GM18499 (cell line): ENCODE measurements around the gene SEMA5A.

ENCODE experiments used
- ATAC-seq: cut with Tn5 transposase; IDR thresholded peaks from one replicate; pipeline ENCODE4 v1.9.1; 2021; ENCODE audit warnings: moderate number of reproducible peaks; ENCODE audit not compliant: insufficient read depth, unreplicated experiment

The SEMA5A gene

DNA sequence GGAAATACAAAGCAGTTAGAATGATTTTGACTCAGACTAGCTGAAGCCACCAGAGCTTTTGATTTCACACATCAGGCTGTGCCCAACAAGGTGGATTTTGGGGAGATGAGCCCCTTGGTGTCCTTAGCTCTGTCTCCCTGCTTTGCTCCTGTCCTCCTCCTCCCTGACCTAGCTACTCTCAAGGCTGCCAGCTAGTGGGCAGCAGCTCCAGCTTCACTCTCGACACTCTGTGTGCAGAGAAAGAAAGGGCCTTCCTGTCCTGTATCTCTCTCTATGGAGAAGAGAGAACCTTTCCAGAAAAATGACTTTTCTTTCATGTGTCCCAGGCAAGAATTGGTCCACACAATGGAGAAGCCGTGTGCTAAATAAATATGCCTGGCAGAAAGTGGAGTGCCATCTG is 446.2 kb downstream of the SEMA5A start:
- no peak for ATAC-seq

DNA sequence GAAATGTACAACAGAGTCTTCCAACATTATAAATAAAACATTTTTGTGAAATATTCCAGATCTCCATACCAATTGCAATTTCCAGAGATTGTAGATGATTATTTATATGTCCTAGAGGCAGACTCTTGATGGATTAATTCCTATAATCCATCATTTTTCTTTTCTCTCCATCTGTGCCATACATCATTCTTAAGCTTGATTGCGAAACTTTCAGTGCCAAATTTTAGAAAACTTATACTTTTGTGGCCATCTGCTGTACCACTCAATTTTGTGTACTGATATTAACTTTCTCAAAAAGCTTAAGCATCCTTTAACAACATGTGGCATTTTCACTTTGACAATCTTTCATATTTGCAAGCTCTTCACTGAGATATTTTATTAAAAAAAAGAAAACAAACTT is 446.9 kb downstream of the SEMA5A start:
- ATAC-seq = no peak

DNA sequence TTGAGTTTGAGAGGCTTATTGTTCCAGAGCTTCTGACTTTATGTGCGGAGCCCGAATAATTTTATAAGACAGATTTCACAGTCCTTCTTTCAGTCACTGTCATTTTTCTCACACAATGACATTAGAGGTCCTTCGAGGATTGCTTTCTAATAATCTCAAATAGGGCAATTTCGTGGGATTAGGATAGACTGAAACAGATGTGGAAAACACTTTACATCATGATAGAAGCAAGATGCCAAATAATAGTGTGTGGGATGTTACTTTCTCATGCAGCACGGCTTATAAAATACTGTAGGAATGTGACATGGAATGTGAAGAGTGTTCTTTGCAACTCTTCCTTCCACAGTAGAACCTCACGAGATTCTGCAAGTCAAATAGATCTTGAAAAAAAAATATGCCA is 451.3 kb downstream of the SEMA5A start:
- no peak for ATAC-seq

DNA sequence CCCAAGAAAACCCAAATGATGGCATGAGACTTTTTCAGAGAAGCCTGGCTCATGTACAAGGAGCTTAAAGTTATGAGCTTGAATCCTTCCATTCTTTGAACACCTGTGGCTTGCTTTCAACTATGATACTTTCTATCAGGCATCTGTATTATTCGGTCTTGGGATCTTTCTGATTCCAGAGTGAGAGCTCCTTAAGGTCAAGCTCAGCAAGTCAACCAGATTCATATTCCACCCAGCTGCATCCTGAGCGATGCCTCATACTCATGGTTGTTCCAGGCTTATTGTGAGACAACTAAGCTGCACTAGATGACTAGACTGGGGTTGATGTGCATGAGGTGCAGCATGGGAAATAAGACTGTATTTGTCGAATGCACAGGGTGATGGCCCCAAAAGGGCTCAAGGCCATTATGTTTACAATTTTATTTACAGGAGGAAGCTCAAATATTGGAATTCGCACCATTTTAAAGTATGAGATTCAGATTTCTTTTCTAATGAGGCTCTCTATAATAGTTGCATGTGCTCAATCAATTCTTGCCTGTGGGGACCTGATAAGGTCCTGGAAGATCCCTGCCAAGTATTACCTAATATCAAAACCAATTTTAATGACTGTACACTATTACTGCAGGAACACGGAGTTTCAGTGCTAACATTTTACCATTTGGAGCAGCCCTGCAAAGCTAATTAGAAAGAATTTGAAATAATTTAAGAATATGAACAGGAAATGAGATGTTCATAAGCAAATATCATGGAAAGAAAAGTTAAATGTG is 453.8 kb downstream of the SEMA5A start:
- no peak for ATAC-seq

DNA sequence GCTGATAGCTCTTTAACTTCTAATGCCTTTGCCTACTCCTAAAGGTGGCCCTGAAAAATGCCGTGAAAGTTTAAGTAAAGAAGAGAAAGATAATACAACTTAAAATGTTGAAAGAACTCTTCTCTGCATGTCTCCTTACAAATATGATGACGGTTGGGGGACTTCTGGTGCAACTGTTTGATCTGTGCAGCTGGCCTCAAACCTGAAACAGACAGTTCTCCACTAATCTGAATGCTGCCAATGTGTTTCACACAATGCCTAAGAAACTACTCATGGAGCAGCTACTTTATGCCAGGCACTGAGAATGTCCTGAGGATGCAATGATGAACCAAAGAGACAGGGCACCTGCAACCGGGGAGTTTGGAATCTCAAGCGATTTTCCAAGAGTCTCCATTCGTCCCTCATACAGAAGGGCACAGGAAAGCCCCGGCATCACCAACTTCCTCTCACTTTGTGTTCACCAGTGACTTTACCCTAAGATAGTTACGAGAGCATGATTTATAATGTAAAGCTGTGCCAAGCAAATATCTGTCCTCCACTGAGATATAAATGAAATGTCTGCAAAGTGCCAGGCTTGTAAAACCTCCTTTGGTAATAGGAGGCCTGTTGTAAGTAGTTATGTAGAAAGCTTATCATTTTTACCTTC is 455.4 kb downstream of the SEMA5A start:
- ATAC-seq = no peak

DNA sequence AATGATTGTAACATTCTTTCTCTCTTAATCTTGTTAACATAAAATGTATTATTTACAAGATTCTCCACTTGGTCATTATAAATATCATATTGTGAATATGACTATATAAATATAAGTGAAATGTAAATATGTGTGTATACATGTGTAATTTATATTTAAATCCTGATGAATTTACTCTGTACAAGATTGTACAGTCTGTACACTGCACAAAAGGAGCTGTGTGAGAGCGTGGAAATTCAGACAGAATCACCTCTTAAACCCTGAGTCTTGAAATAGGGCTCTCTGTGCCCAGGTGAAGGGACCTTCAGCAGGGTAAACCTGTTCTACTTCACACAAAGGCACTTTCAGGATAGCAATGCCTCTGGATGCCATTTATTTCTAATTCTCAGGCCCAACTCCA is 456.0 kb downstream of the SEMA5A start:
- ATAC-seq = no peak

DNA sequence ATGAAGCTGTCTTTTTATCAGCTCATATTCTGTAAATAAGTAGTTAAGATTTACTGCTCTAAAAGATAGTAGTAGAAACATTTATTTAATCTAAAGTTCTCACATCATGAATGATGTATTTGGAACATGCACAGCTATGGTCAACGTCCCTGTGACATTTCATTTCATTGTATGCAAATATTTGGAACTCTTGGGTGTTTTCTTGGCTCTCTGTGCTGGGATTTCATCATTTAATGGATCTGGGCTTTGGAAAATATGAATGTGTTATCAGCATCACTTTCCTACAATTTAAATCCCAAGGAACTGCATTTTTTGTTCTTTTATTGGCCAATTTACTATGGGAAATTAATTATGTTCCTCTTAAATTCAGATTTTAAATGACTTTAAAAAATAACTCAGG is 462.9 kb downstream of the SEMA5A start:
- ATAC-seq = no peak

DNA sequence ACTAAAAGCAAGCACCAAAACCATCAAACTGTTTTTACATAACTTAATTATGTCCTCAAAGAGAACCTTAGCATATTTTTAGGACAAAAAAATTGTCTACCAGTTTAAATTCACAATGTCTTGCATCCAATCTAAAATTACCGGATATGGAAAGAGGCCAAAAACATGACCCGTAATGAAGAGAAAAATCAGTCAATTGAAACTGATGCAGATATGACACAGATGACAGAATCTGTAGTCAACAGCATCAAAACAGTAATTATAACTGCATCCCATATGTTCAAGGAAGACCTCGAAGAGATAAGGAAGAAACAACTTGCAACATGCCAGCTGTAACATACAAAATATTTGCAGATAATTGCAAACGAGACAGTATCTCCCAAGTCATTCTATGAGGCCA is 473.2 kb downstream of the SEMA5A start:
- ATAC-seq = no peak

DNA sequence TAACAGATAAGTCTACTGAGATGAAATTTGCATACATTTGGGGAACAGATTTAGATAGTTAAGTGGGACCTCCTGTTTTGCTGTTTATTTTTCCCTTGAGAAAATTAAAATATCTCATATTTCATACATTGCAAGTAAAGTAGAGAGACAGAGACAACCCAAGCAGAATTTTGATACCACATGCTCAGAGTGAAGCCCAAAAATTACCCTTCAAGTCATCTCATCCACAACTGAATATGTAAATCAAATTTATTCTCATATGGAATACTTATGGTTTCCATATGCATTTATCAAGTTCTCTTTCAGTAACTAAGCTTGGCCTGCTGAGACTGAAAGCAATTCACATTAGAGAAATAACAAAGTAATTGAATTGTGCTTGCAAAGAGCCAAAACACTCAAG is 474.4 kb downstream of the SEMA5A start:
- ATAC-seq = no peak

DNA sequence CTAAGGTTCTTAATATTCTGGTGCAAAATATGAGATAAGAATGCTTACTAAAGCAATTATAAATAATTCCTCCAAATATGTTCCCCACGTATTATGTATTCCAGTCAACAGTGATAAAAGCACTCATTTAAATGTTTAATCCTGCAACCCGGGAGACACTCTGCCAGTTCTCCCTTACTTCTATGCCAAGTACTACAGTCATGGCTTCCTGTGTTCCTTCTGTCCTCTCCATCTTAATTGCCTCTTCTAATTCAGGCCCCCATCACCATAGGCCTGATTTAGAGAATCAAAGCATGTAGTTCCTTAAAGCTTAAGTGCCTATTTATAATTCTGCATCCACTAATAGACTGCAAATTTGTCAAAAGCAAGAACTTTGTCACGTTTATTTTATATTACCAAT is 474.8 kb downstream of the SEMA5A start:
- ATAC-seq = no peak

DNA sequence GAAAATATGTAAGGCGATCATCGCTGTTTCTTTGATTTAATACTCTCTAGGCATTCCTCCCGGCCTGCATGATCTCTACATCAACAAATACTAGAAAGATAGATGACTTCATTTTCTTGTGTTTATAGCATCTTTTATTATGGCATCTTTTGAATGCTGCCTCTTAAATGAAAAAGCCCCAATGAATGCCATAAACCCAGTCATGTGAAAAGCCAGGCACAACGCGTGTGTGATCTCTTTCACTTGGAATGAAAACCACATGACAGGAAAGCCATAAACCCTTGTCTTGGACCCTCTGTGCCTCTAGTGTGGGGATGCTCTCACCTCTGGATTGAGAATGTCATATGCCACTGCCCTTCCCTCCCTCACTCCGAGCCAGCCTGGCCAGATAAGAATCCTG is 476.2 kb downstream of the SEMA5A start:
- no peak for ATAC-seq

DNA sequence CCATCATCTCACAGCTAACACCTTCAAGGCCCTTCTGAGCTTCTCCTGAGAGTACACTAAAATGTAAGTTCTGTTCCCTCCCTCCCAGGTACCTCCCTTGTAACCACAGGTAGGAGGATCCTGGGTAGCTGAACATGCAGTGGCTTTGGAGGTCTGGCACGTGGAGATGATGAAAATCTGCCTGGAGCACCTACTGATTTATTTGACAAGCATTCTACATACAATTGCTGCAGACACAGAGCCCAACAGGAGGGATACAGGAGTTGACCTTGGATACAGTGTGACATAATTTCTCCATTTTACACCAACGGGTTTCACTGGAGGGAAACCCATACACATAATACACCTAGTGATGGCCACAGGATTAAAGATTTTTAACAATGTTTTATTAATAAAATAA is 478.7 kb downstream of the SEMA5A start:
- ATAC-seq = no peak

DNA sequence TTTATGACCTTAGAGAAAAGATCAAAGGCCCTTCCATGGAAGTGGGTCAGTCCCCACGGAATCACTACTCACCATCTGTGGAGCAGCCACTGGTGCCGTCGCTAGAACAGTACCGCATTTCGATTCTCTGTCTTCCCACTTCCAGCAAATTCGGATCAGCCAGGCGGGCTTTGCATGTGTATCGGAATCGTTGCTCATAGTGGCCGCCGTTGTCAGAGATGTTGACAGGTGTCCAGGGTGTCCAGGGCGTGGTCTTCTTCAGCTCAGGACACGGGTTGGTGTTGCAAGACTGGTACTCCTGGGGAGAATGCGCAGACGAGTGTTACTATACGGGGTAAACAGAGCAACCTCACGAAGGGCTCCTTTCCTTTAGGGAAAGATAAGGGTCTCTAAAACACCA is 479.5 kb downstream of the SEMA5A start:
- ATAC-seq = no peak

DNA sequence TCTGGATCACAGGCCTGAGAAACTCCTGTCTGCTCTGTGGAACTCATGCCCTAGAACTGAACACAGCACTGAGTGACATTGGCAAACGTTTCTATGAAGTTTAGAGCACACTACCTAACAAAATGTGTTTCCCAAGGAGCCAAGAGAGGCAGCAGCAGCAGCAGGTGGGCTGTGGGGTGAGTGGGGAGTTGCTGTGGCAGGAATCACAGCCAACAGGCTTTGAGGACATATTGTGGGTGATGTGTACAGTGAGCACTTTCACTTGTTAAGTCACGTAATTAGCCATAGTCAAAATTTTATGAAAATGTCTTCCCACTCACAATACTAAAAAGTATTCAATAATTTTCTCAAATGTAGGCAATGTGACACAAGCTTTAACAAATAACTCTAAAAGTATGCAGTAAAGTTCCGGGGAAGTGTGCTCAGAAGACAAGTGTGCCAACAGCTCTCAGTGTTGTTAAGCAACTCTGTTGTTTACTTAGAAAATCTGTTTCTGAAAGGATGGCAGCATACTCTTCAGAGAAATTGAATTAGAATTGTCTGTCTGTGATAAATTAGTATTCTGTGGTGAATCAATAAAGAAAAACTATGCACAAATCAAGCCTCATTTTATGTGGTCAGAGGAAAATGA is 482.1 kb downstream of the SEMA5A start:
- ATAC-seq = no peak

DNA sequence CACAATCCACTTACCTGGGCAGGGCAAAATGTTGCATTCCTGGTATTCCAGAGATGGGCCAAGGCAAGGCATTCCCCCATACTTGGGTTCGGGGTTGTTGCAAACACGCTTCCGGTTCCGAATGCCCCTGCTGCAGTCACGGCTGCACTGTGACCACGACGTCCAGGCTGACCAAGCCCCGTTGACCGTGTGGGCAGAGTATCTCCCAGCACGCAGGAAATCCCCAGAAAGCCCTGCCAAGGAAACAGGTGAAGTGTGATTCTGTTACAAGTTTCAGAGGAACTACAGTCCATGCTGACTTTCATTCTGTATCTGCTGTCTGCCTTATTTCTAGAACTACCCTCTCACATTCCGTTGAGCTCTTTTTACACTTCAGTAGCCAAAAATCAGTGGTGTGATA is 483.0 kb downstream of the SEMA5A start:
- ATAC-seq = no peak

DNA sequence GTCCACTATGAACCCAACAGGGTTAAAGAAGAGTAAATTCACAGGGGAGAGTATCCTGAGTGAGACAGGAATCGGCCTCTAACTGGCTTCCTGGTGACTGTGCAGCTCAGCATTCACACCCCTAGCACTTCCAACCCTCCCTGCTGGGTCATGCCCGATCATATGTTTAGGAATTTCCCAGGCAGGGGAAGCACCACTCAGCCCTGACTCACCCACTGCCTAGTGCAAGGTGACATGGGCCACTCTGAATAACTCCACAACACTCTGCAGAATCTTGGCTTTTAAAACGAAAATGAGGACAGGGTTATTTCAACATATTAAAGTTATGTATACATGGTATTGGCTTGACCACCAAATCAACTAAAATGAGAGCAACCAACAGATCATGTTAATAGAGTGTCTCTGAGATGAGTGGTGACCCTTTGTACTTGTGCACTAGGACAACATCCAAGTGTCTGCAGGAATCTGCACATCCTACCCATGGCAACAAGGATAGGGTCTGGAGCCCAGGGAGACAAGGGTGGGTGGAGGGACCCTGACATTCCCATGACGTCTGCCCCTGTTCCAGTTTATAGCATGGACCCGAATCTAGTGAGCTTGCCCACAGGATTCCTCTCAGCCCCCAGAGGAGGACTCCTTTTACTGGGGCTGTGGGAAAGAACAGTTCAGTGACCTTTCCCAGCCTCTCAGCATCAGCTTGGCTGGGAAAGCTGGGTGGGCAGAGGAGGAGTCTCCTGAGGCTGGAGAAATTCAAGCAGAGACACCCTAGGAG is 485.8 kb downstream of the SEMA5A start:
- ATAC-seq = no peak

DNA sequence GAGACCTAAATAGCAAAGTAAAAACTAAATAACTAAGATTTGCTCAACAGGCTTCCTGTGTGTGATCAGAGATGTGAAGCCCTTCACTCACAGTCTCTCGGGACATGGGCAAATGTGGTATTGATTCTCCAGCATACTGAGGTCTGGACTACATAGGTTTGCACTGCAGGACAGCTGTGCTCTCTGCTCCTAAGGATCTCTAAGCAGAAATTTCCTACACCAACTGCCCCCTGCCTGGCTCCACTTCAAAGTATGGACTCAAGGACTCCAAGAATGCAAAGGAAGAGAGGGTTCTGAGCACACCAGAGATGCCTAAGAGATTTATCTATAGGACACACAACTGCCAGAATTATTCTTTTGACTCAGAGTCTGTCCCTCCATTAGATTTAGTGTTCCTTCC is 487.2 kb downstream of the SEMA5A start:
- no peak for ATAC-seq

DNA sequence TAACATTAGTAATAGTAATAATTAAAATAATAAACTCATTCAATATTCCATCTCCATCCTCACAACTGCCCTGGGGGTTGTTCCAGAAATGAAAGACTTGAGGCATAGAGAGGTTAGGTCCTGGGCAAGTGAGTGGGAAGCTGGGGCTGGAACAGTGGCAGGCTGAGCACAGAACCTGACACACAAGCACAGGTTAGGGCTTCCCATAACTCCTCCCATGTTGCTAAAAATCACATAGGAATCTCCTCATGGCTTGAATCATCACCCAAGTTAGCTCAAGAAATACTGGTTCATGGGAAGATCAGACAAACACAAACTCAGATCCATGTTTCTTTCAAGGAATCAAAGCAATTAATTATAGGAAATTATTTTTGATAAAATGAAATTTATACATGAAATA is 487.7 kb downstream of the SEMA5A start:
- no peak for ATAC-seq

DNA sequence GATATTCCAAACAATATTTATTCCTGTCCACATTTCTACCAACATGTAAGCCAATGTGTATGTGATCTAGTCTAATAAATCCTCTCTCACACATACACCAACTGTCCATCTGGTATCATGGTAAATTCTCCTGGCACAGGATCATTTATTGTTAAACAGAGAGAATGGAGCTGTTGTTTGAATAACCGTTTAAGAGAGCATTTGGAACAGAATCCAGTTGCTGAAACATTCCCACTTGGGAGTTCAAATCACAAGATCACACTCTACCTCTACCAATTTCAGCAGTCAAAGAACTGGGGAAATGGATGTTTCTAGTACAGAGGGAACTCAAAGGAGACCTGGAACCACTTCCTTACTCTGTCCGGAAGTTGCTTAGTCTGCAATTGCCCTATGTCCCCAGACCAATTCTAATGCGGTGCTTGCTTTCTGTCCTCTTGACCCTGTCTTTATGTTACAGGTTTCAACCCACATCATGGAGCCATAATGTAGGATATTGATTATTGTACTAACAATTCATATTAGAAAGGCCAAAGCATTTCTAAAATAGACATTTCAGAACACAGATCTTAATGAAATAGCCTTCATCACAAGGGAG is 488.4 kb downstream of the SEMA5A start:
- no peak for ATAC-seq

DNA sequence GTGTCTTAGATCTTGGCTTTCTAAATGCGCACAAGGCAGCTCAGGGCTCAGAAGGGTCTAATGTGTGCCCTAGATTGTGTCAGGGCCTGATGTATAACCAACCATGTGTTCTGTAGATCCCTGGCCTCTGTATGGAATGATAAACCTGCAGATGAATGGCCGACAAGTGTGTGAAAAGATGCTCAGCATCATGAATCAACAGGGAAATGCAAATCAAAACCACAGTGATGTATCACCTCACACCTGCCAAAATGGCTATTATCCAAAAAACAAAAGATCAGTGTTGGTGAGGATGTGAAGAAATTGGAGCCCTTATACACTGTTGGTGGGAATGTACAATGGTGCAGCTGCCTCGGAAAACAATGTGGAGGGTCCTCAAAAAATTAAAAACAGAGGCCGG is 489.8 kb downstream of the SEMA5A start:
- ATAC-seq = no peak
